Measurements from ENCODE around the gene TBX18.

Gene TBX18

GRCh38 chr6:84753173-84753572, 11.2 kb downstream of the TBX18 start:
- H3K4me3 ChIP-seq (ENCODE audit: low read depth, low read length): no peak overlapping the region
- no peak for DNase-seq (ENCODE audit: low read depth)
- TF ChIP-seq CTCF (IDR thresholded peaks at IDR 0.05; ENCODE audit: low read depth, low read length) (no peak), POLR2A (IDR thresholded peaks at IDR 0.05; ENCODE audit: extremely low read depth, insufficient read length) (no peak), MAX (IDR thresholded peaks at IDR 0.05; ENCODE audit: low read depth, low read length) (no peak), MYC (IDR thresholded peaks at IDR 0.05; ENCODE audit: low read depth, low read length) (no peak)

GRCh38 chr6:84752118-84752850, 12.1 kb downstream of the TBX18 start:
- H3K4me3 ChIP-seq (ENCODE audit: low read depth, low read length): no peak overlapping the region
- no peak for DNase-seq (ENCODE audit: low read depth)
- no peak for TF ChIP-seq CTCF (IDR thresholded peaks at IDR 0.05; ENCODE audit: low read depth, low read length)
- no peak for TF ChIP-seq MYC (IDR thresholded peaks at IDR 0.05; ENCODE audit: low read depth, low read length)
- TF ChIP-seq POLR2A (IDR thresholded peaks at IDR 0.05; ENCODE audit: extremely low read depth, insufficient read length): no peak
- no peak for TF ChIP-seq MAX (IDR thresholded peaks at IDR 0.05; ENCODE audit: low read depth, low read length)

GRCh38 chr6:84749181-84749580, 15.2 kb downstream of the TBX18 start:
- no peak for TF ChIP-seq POLR2A (IDR thresholded peaks at IDR 0.05; ENCODE audit: extremely low read depth, insufficient read length)
- no peak for TF ChIP-seq MYC (IDR thresholded peaks at IDR 0.05; ENCODE audit: low read depth, low read length)
- no peak for TF ChIP-seq MAX (IDR thresholded peaks at IDR 0.05; ENCODE audit: low read depth, low read length)
- TF ChIP-seq CTCF (IDR thresholded peaks at IDR 0.05; ENCODE audit: low read depth, low read length): no peak
- no peak overlapping the region for H3K4me3 ChIP-seq (ENCODE audit: low read depth, low read length)
- no peak for DNase-seq (ENCODE audit: low read depth)

GRCh38 chr6:84748376-84748775, 16.0 kb downstream of the TBX18 start:
- H3K4me3 ChIP-seq (ENCODE audit: low read depth, low read length): no peak overlapping the region
- TF ChIP-seq MAX (IDR thresholded peaks at IDR 0.05; ENCODE audit: low read depth, low read length): no peak
- DNase-seq (ENCODE audit: low read depth): no peak

- no peak for DNase-seq (ENCODE audit: low read depth)
- no peak overlapping the region for H3K4me3 ChIP-seq (ENCODE audit: low read depth, low read length)
- TF ChIP-seq MYC (IDR thresholded peaks at IDR 0.05; ENCODE audit: low read depth, low read length) (no peak), MAX (IDR thresholded peaks at IDR 0.05; ENCODE audit: low read depth, low read length) (no peak), POLR2A (IDR thresholded peaks at IDR 0.05; ENCODE audit: extremely low read depth, insufficient read length) (no peak), CTCF (IDR thresholded peaks at IDR 0.05; ENCODE audit: low read depth, low read length) (no peak)
These were observed 20.8 kb downstream of the TBX18 start for GRCh38 chr6:84743616-84744015.

- DNase-seq (ENCODE audit: low read depth): no peak
- TF ChIP-seq CTCF (IDR thresholded peaks at IDR 0.05; ENCODE audit: low read depth, low read length) (no peak), MYC (IDR thresholded peaks at IDR 0.05; ENCODE audit: low read depth, low read length) (no peak), MAX (IDR thresholded peaks at IDR 0.05; ENCODE audit: low read depth, low read length) (no peak), POLR2A (IDR thresholded peaks at IDR 0.05; ENCODE audit: extremely low read depth, insufficient read length) (no peak)
- no peak overlapping the region for H3K4me3 ChIP-seq (ENCODE audit: low read depth, low read length)
These were observed 24.0 kb downstream of the TBX18 start for GRCh38 chr6:84740385-84740784.

Measured in NB4 (cell line).